Left lung (tissue), 14 donors: Measurements from ENCODE around the gene FADS2. TPM values are rescaled to one million over a fixed set of nuclear protein-coding genes. Genes with fewer than 3 reads are reported as not detected.

Source experiments
- ATAC-seq: fragments of 200-7000 bp; cut with Tn5 transposase; one replicate; pipeline ENCODE4 v1.9.1; 2020; ENCODE audit warnings: moderate library complexity
- DNase-seq, 4 donors: peaks; one replicate each; pipeline ENCODE4 v3.0.0-alpha.2; 2013 to 2020
- H3K27ac ChIP-seq, 2 donors: fragments of 200-600 bp; sonication (generic) in 1 of 2; one replicate each; pipeline versions ENCODE4 v1.5.0 to v1.8.0; 2020 to 2021
- H3K27me3 ChIP-seq, 2 donors: fragments of 200-600 bp; sonication (generic) in 1 of 2; one replicate each; pipeline versions ENCODE4 v1.5.0 to v1.8.0; 2020 to 2021
- H3K36me3 ChIP-seq, 2 donors: fragments of 200-600 bp; sonication (generic) in 1 of 2; one replicate each; pipeline versions ENCODE4 v1.5.0 to v1.8.0; 2020 to 2021
- H3K4me1 ChIP-seq, 2 donors: fragments of 200-600 bp; one replicate each; pipeline ENCODE4 v1.8.0; 2021
- H3K4me3 ChIP-seq, 2 donors: fragments of 200-600 bp; sonication (generic) in 1 of 2; one replicate each; pipeline versions ENCODE4 v1.5.0 to v1.8.0; 2020 to 2021; ENCODE audit warnings: mild to moderate bottlenecking in 1 of 2
- H3K9me3 ChIP-seq, 2 donors: fragments of 200-600 bp; sonication (generic) in 1 of 2; one replicate each; pipeline versions ENCODE4 v1.5.0 to v1.8.0; 2020 to 2021
- CTCF ChIP-seq, 2 donors: fragments of 200-600 bp; sonication (generic) in 1 of 2; IDR thresholded peaks; one replicate each; pipeline versions ENCODE4 v1.5.0 to v1.8.0; 2021; ENCODE audit warnings: antibody characterized with exemption in 2 of 2
- intact Hi-C, 2 donors: fragments of 100-400 bp; cut with DNase I; formaldehyde crosslinking; loops; one replicate each; pipeline versions ENCODE4 v1.11.2 to v1.14.2; 2022
- long read RNA-seq, 12 donors: library from polyadenylated mRNA in 2 of 12; unstranded in 2 of 12; transcript quantifications; one replicate each; pipeline ENCODE4 v2.0.0 and lab custom pipeline, GENCODE V29; 2019 to 2026
- polyA plus RNA-seq, 6 donors: library from polyadenylated mRNA; unstranded; fragments of 120-200 nt; gene quantifications; one replicate each; pipeline ENCODE4 v1.2.1, GENCODE V29; 2013; ENCODE audit not compliant: insufficient read length in 6 of 6
- total RNA-seq, 2 donors: library from RNA; stranded (reverse); fragmentation: NEBNext Ultra II Directional; extraction: Animal tissue kit (Norgen Biotek cat#: 25700); gene quantifications; one replicate each; pipeline ENCODE4 v1.2.1, GENCODE V29; 2021
- donor health status: DM: no; HTN: yes; CAD: no.
- donor health status: DM: no; HTN: no; CAD: no.

Gene FADS2
- total RNA-seq (100 to 1,000 TPM; 153 to 295 TPM), polyA plus RNA-seq (100 to 1,000 TPM in 1 of 6 donors, 10 to 100 TPM in 5; 45.4 to 121 (median 85.6) TPM)
- long read RNA-seq, donor 1, partial matches to known transcripts, result 18 of 25 reads
- long read RNA-seq, donor 1, other reads (novel, unspliced or antisense), result 0 of 25 reads
- long read RNA-seq, donor 2, transcript FADS2-202 (12 exons, 3,630 nt), result major isoform, 8 of 103 reads
- long read RNA-seq, donor 2, partial matches to known transcripts, result 89 of 103 reads
- long read RNA-seq, donor 2, other reads (novel, unspliced or antisense), result 0 of 103 reads
- long read RNA-seq, donor 3, full-length matches to known transcripts, result 22 of 22 reads
- long read RNA-seq, donor 3, partial matches to known transcripts, result 0 of 22 reads
- long read RNA-seq, donor 3, other reads (novel, unspliced or antisense), result 0 of 22 reads
- long read RNA-seq, donor 4, partial matches to known transcripts, result 9 of 13 reads
- long read RNA-seq, donor 4, other reads (novel, unspliced or antisense), result 2 of 13 reads
- long read RNA-seq, donor 5, partial matches to known transcripts, result 11 of 19 reads
- long read RNA-seq, donor 5, other reads (novel, unspliced or antisense), result 6 of 19 reads
- long read RNA-seq, donor 6, transcript FADS2-202 (12 exons, 3,630 nt), result major isoform, 9 of 15 reads
- long read RNA-seq, donor 6, partial matches to known transcripts, result 0 of 15 reads
- long read RNA-seq, donor 6, other reads (novel, unspliced or antisense), result 0 of 15 reads
- long read RNA-seq, donor 7, transcript FADS2-202 (12 exons, 3,630 nt), result major isoform, 6 of 6 reads
- long read RNA-seq, donor 7, partial matches to known transcripts, result 0 of 6 reads
- long read RNA-seq, donor 7, other reads (novel, unspliced or antisense), result 0 of 6 reads
- long read RNA-seq, donor 8, full-length matches to known transcripts, result 20 of 91 reads
- long read RNA-seq, donor 8, partial matches to known transcripts, result 71 of 91 reads
- long read RNA-seq, donor 8, other reads (novel, unspliced or antisense), result 0 of 91 reads
- long read RNA-seq, donor 9, result 0 reads
- long read RNA-seq, donor 10, partial matches to known transcripts, result 0 of 4 reads
- long read RNA-seq, donor 10, other reads (novel, unspliced or antisense), result 4 of 4 reads
- long read RNA-seq, donor 11, full-length matches to known transcripts, result 81 of 254 reads
- long read RNA-seq, donor 11, partial matches to known transcripts, result 151 of 254 reads
- long read RNA-seq, donor 11, other reads (novel, unspliced or antisense), result 22 of 254 reads
- long read RNA-seq, donor 12, full-length matches to known transcripts, result 10 of 67 reads
- long read RNA-seq, donor 12, partial matches to known transcripts, result 57 of 67 reads
- long read RNA-seq, donor 12, other reads (novel, unspliced or antisense), result 0 of 67 reads

DNA sequence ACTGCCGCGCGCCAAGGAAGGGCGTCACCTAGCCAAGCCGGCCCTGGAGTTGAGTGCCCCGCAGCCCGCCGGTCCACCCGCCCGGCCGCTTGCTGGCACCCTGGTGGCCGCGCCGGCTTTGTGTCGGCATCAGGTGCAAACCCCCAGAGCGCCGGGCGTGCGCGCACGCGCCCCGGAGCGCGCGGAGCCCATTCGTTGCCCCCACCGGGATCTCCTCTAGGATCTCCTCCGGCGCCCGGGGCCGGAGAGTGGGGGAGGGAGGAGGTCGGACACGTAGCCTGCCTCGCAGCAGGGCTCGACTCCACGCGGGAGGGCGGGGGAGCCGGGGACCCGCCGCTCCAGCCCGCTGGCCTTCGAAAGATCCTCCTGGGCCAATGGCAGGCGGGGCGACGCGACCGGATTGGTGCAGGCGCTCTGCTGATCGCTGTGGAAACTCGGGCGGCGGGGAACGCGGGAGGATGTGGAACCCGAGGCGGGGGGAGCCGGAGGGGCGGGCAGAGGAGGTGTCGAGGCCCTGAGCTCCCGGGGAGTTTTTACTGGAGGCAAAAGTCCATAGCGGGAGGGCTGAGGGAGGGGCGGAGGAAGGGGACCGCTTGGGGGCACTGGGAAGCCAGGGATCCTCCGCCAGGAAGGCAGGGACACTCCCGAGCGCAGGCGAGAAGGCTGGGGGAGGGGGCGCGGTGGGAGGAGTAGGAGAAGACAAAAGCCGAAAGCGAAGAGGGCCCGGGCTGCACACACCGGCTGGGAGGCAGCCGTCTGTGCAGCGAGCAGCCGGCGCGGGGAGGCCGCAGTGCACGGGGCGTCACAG, at the start of gene FADS2:
Gene FADS2 (plus strand): TSS at position 730 of the 808 bp plus-strand sequence. CDS start 91 bp downstream, outside the sequence.
- intact Hi-C loops, result no loop called here
- Histone ChIP-seq H3K27ac (peak within 1 kb of the TSS; percentile 86 to 92), H3K9me3 (no peaks in the 10 kb centered on the region), H3K27me3 (peaks cover 0 to 29% of the 10 kb centered on the region in 2 donors), H3K4me3 (peak within 1 kb of the TSS; percentile 45 to 76), H3K4me1 (peaks cover 20 to 56% of the 10 kb centered on the region in 2 donors), H3K36me3 (no peaks in the 10 kb centered on the region)
- ATAC-seq (peak; percentile 89), DNase-seq (peak; percentile 73 to 97 (median 90))
- no peak for TF ChIP-seq CTCF (IDR thresholded peaks at IDR 0.05)

DNA sequence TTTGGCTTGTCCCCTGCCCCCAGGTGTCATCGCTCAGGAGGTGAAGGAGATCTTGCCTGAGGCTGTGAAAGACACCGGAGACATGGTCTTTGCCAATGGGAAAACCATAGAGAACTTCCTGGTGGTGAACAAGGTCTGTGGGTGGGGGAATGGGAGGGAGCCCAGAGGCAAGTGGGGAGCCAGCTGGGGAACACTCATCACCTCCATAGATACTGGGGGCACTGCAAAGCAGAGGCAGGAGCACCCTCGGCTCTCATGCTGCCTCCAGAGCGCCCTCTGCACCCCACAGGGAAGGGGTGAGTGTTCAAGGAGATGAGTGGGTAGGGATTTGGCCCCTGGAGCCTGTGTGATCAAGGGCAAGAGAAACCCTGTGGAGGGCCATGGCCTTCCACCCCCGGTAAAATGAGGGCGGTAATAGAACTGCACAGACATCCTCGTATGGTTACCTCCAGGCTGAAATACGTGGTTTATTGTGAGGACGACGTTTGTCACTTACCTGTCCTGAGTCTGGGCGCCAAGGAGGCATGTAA, 49.7 kb upstream of the FADS2 start:
- ATAC-seq (no peak), DNase-seq (peak in 1 of 4 donors; percentile 16)
- peaks cover 0 to 8% of the 10 kb centered on the region in 2 donors for H3K4me1 ChIP-seq
- no peak overlapping the region for H3K4me3 ChIP-seq
- peaks cover 0 to 15% of the 10 kb centered on the region in 2 donors for H3K27me3 ChIP-seq
- TF ChIP-seq CTCF (IDR thresholded peaks at IDR 0.05), result no peak
- intact Hi-C loops, result no loop called here
- no peak overlapping the region for H3K27ac ChIP-seq
- no peaks in the 10 kb centered on the region for H3K36me3 ChIP-seq
- no peaks in the 10 kb centered on the region for H3K9me3 ChIP-seq

GRCh38 chr11:61778920-61779650, 49.0 kb upstream of the FADS2 start:
- peaks cover 0 to under 1% of the 10 kb centered on the region in 2 donors for H3K36me3 ChIP-seq
- H3K4me1 ChIP-seq, result peaks cover 0 to 8% of the 10 kb centered on the region in 2 donors
- H3K4me3 ChIP-seq, result no peak overlapping the region
- ATAC-seq (no peak), DNase-seq (peak in 1 of 4 donors; percentile 60)
- H3K27ac ChIP-seq, result no peak overlapping the region
- no peak for TF ChIP-seq CTCF (IDR thresholded peaks at IDR 0.05)
- H3K27me3 ChIP-seq, result peaks cover 0 to 15% of the 10 kb centered on the region in 2 donors
- intact Hi-C loops, result no loop called here
- H3K9me3 ChIP-seq, result no peaks in the 10 kb centered on the region
